Measurements from ENCODE around the gene TMEM92. TPM values are rescaled to one million over a fixed set of nuclear protein-coding genes. Genes with fewer than 3 reads are reported as not detected.

TMEM92 gene
- total RNA-seq, 1 experiment from 2014 or later: 6.6 TPM

DNA sequence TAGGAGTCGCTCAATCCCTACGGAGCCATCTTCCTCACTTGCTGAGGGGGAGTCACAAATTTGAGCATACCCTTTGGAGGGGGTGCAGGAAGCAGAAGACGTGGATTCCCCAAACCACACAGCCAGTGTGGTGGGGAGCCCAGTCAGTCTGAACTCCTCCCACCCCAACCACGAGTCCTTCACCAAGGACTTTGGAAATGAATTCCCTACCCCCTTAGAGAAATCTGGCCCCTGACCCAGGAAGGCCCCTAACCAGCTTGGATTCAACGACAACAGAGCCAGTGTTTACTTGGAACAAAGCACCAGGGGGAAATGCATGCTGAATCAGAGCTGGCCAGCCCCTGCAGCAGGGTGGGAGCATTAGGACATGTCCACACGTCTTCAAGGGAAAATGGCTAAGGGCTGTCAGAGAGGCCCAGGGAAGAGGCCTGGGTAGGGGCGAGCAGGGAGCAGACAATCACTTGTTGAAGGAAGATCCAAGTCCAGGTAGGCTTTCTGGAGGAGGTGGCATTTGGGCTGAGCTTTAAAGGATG is 5.5 kb upstream of the TMEM92 start:
- Histone ChIP-seq H3K4me1 (ENCODE audit: control insufficient read depth in 1 of 2, insufficient read depth in 2 of 2, low read length in 2 of 2) (peaks cover 35 to 40% of the 10 kb centered on the region in 2 experiments), H3K9me3 (ENCODE audit: control insufficient read depth in 1 of 2, insufficient read depth in 1 of 2, low read depth in 1 of 2, low read length in 2 of 2) (no peaks in the 10 kb centered on the region), H2AFZ (ENCODE audit: low read depth, low read length, poor library complexity, severe bottlenecking) (no peak overlapping the region), H3K9me2 (ENCODE audit: insufficient read depth) (no peaks in the 10 kb centered on the region), H3K27me3 (ENCODE audit: insufficient read depth, low read length) (no peaks in the 10 kb centered on the region), H3K36me3 (ENCODE audit: control insufficient read depth in 1 of 2, insufficient read depth in 2 of 2, low read length in 2 of 2) (no peaks in the 10 kb centered on the region), H3K9ac (ENCODE audit: low read length) (no peak overlapping the region), H3K4me3 (replicated peaks in 1 of 2; ENCODE audit: low read depth in 1 of 2, low read length in 2 of 2) (no peak overlapping the region), H3K27ac (ENCODE audit: low read depth, low read length) (no peak overlapping the region), H4K20me1 (ENCODE audit: insufficient read depth) (no peaks in the 10 kb centered on the region), H3K79me2 (ENCODE audit: insufficient read depth, low read length) (no peaks in the 10 kb centered on the region), H3K4me2 (ENCODE audit: low read length) (no peak overlapping the region)
- ATAC-seq (no peak), DNase-seq (ENCODE audit: low read depth, low spot score) (no peak)
- RAD21 ChIA-PET (ENCODE audit: low non-redundant PET in 1 of 2, low total read pairs in 2 of 2, uncharacterized antibody in 2 of 2, unreplicated experiment in 2 of 2): no interaction called here
- BruUV-seq (replicated peaks): no TSS peak
- TF ChIP-seq JUND (IDR thresholded peaks at IDR 0.05) (no peak), EGR1 (IDR thresholded peaks at IDR 0.05; ENCODE audit: low read depth) (no peak)
- POLR2A ChIA-PET: interaction anchor here (0.6 kb wide), 1 partner anchor 35 kb away, joined by 3 read pairs; no protein-coding TSS in a partner anchor
- intact Hi-C loops (cut with micrococcal nuclease): no loop called here
- CTCF ChIA-PET: interaction anchor here (1.0 to 8.9 kb wide), 5 partner anchors 12 to 117 kb away, joined by 3 to 152 read pairs (median 4); partner anchors contain the start of gene COL1A1

- no TSS peak for BruUV-seq (replicated peaks)
- TF ChIP-seq, protein P1, sequence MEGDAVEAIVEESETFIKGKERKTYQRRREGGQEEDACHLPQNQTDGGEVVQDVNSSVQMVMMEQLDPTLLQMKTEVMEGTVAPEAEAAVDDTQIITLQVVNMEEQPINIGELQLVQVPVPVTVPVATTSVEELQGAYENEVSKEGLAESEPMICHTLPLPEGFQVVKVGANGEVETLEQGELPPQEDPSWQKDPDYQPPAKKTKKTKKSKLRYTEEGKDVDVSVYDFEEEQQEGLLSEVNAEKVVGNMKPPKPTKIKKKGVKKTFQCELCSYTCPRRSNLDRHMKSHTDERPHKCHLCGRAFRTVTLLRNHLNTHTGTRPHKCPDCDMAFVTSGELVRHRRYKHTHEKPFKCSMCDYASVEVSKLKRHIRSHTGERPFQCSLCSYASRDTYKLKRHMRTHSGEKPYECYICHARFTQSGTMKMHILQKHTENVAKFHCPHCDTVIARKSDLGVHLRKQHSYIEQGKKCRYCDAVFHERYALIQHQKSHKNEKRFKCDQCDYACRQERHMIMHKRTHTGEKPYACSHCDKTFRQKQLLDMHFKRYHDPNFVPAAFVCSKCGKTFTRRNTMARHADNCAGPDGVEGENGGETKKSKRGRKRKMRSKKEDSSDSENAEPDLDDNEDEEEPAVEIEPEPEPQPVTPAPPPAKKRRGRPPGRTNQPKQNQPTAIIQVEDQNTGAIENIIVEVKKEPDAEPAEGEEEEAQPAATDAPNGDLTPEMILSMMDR (IDR thresholded peaks at IDR 0.05 in 2 of 3, conservative IDR thresholded peaks at IDR 0.05 in 1 of 3; ENCODE audit: borderline replicate concordance in 1 of 3, insufficient read depth in 1 of 3, low read depth in 2 of 3, low read length in 2 of 3): peak; percentile 92 to 98 (median 98)
- TF ChIP-seq RAD21 (IDR thresholded peaks at IDR 0.05; ENCODE audit: low read depth): peak; percentile 84
- no peak for TF ChIP-seq ZBTB33 (IDR thresholded peaks at IDR 0.05; ENCODE audit: extremely low read depth, insufficient replicate concordance, low read length)
- TF ChIP-seq YY1 (IDR thresholded peaks at IDR 0.05; ENCODE audit: extremely low read depth, insufficient replicate concordance, low read depth, low read length): peak; percentile 25
- no peak overlapping the region for H3K4me2 ChIP-seq (ENCODE audit: low read length)
- H2AFZ ChIP-seq (ENCODE audit: low read depth, low read length, poor library complexity, severe bottlenecking): no peak overlapping the region
- intact Hi-C loops (cut with micrococcal nuclease): no loop called here
- no peak overlapping the region for H3K9ac ChIP-seq (ENCODE audit: low read length)
- peak; percentile 67 for ATAC-seq
- H3K27me3 ChIP-seq (ENCODE audit: insufficient read depth, low read length): no peaks in the 10 kb centered on the region
- no peaks in the 10 kb centered on the region for H3K79me2 ChIP-seq (ENCODE audit: insufficient read depth, low read length)
- H3K4me1 ChIP-seq (ENCODE audit: control insufficient read depth in 1 of 2, insufficient read depth in 2 of 2, low read length in 2 of 2): peaks cover 38 to 46% of the 10 kb centered on the region in 2 experiments
- peak; percentile 60 for DNase-seq (ENCODE audit: low read depth, low spot score)
- no peak overlapping the region for H3K27ac ChIP-seq (ENCODE audit: low read depth, low read length)
- H3K9me3 ChIP-seq (ENCODE audit: control insufficient read depth in 1 of 2, insufficient read depth in 1 of 2, low read depth in 1 of 2, low read length in 2 of 2): no peaks in the 10 kb centered on the region
- ChIA-PET CTCF (interaction anchor here (0.6 to 8.9 kb wide), 6 partner anchors 28 to 100 kb away, joined by 3 to 152 read pairs (median 4); partner anchors contain the start of gene COL1A1), RAD21 (ENCODE audit: low non-redundant PET in 1 of 2, low total read pairs in 2 of 2, uncharacterized antibody in 2 of 2, unreplicated experiment in 2 of 2) (no interaction called here), POLR2A (no interaction called here)
- no peak overlapping the region for H3K4me3 ChIP-seq (replicated peaks in 1 of 2; ENCODE audit: low read depth in 1 of 2, low read length in 2 of 2)
- no peaks in the 10 kb centered on the region for H4K20me1 ChIP-seq (ENCODE audit: insufficient read depth)
- H3K9me2 ChIP-seq (ENCODE audit: insufficient read depth): no peaks in the 10 kb centered on the region
- no peaks in the 10 kb centered on the region for H3K36me3 ChIP-seq (ENCODE audit: control insufficient read depth in 1 of 2, insufficient read depth in 2 of 2, low read length in 2 of 2)
Measured at GRCh38 chr17:50269477-50270434, 4.5 kb upstream of the TMEM92 start.
